Thyroid gland (tissue), 4 donors: ENCODE results near the gene WDFY4. TPM values are rescaled to one million over a fixed set of nuclear protein-coding genes. Genes with fewer than 3 reads are reported as not detected.

Source experiments
- DNase-seq, 2 donors: peaks; one replicate each; pipeline ENCODE4 v3.0.0-alpha.2; 2019
- H3K27ac ChIP-seq, 3 donors: fragments of 200-600 bp; sonication (generic); 1 replicate in 2 of 3; 2 replicates in 1 of 3; pipeline ENCODE4 v1.5.1; 2016 to 2019; ENCODE audit warnings: mild to moderate bottlenecking in 1 of 3, moderate library complexity in 1 of 3
- H3K27me3 ChIP-seq: fragments of 200-600 bp; sonication (generic); one replicate; pipeline ENCODE4 v1.5.1; 2019
- H3K36me3 ChIP-seq, 2 donors: fragments of 200-600 bp; sonication (generic); one replicate each; pipeline ENCODE4 v1.5.1; 2016 to 2019
- H3K4me1 ChIP-seq, 2 donors: fragments of 200-600 bp; sonication (generic); one replicate each; pipeline ENCODE4 v1.5.1; 2017 to 2019
- H3K4me3 ChIP-seq, 3 donors: fragments of 200-600 bp; sonication (generic); replicated peaks in 1 of 3; 1 replicate in 2 of 3; 2 replicates in 1 of 3; pipeline ENCODE4 v1.5.1; 2016; ENCODE audit warnings: mild to moderate bottlenecking in 1 of 3
- H3K9me3 ChIP-seq: fragments of 200-600 bp; sonication (generic); one replicate; pipeline ENCODE4 v1.5.1; 2017
- CTCF ChIP-seq, 6 experiments: fragments of 200-600 bp in 3 of 6; fragments of 450-650 bp in 3 of 6; sonication (generic) in 3 of 6; IDR thresholded peaks; one replicate each; pipeline ENCODE4 v1.5.1; 2016 to 2019; ENCODE audit warnings: antibody characterized with exemption in 6 of 6, mild to moderate bottlenecking in 2 of 6, inconsistent platforms in 1 of 6, moderate library complexity in 1 of 6
- POLR2A ChIP-seq, 2 donors: fragments of 450-650 bp; IDR thresholded peaks; one replicate each; pipeline ENCODE4 v1.6.1; 2017; ENCODE audit warnings: antibody characterized with exemption in 2 of 2, mild to moderate bottlenecking in 2 of 2, moderate library complexity in 1 of 2
- WGBS, 2 donors: methylation state at CpG; one replicate each; pipeline ENCODE4 v1.1.5; 2017; 5-methylcytosine and 5-hydroxymethylcytosine counted together
- intact Hi-C: fragments of 100-400 bp; cut with DNase I; formaldehyde crosslinking; loops from one replicate; pipeline ENCODE4 v1.15.1; 2023
- total RNA-seq, 4 donors: library from RNA; depleted of rRNA; stranded (reverse); fragments of >200 nt; gene quantifications; one replicate each; pipeline ENCODE4 v1.2.3, GENCODE V29; 2016

The WDFY4 gene
- total RNA-seq, 4 donors from 2014 or later = 1.0 to 3.5 (median 1.2) TPM

DNA sequence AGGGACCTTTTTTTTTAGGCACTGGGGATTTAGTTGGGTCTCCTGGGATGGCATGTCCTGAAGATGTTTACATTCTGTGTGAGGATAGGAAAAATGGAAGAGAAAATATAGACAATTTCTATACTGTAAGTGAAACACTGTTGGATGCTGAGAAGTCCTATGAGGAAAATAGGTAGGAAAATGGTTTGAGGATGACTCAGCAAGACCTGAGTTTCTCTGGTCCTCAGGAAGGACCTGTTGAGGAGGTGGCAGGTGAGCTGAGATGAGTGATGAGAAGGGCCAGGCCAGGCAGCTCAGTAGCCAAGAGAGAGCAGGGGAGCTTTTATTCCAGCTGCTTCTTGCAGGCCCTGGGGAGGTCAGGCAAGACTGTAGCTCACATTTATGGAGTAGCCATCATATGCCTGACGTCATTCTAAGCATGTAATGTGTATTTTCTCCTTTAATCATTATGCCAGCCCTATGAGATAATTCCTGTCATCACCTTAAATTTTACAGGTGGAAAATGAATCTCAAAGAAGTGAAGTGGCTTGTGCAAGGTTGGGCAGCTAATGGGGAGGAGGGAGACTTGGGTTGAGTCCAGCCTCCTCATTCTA is 274.0 kb downstream of the WDFY4 start:
- intact Hi-C loops = no loop called here
- WGBS, 2 donors = 67 to 80% methylated on average over 1 of the region's 1 CpG
- Histone ChIP-seq H3K36me3 (no peaks in the 10 kb centered on the region), H3K4me3 (no peak overlapping the region), H3K27me3 (no peaks in the 10 kb centered on the region), H3K4me1 (no peaks in the 10 kb centered on the region), H3K27ac (no peak overlapping the region), H3K9me3 (no peaks in the 10 kb centered on the region)
- no peak for DNase-seq
- TF ChIP-seq POLR2A (IDR thresholded peaks at IDR 0.05) (no peak), CTCF (IDR thresholded peaks at IDR 0.05) (no peak)

DNA sequence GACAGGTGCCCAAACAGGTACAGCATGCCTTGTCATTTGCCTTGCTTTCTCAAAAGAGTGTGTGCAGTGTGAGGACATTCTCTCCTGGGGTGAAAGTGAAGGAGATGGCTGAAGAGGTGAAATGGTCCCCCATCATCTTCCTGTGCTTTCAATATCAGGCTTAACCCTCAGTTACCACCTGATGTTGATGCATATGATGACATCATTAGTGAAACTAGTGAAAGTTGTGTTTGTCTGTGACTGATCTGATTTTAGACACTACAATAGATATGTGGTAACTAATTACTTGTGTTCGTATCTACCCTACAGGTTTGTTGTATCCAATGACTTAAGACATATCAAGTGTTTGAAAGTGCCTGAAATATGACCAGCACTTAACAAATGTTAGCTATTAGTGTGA is 279.4 kb downstream of the WDFY4 start:
- intact Hi-C loops = no loop called here
- TF ChIP-seq POLR2A (IDR thresholded peaks at IDR 0.05) (no peak), CTCF (IDR thresholded peaks at IDR 0.05) (no peak)
- WGBS, 2 donors = 93 to 100% methylated on average over 1 of the region's 1 CpG
- Histone ChIP-seq H3K36me3 (no peaks in the 10 kb centered on the region), H3K27me3 (no peaks in the 10 kb centered on the region), H3K4me1 (no peaks in the 10 kb centered on the region), H3K27ac (no peak overlapping the region), H3K4me3 (no peak overlapping the region), H3K9me3 (no peaks in the 10 kb centered on the region)
- no peak for DNase-seq

DNA sequence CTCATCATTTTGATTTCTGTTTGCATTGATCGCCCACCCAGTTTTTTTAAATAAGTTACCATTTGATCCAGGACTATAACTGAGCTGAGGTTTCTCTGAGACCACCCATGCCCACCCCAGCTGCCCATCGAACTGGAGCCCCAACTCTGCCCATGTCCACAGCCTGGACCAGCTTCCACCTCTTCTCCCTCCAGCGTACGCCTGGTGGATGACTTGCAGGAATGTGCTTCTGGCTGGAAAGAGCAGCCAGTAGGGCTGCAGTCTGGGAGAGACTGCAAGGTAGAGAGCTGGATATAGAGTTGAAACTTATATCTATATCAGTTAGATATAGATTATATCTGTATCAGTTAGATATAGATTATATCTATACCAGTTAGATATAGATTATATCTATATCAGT is 280.8 kb downstream of the WDFY4 start:
- DNase-seq = no peak
- intact Hi-C loops = no loop called here
- 88 to 94% methylated on average over 4 of the region's 4 CpGs for WGBS, 2 donors
- Histone ChIP-seq H3K4me1 (no peaks in the 10 kb centered on the region), H3K27ac (no peak overlapping the region), H3K4me3 (no peak overlapping the region), H3K27me3 (no peaks in the 10 kb centered on the region), H3K36me3 (no peaks in the 10 kb centered on the region), H3K9me3 (no peaks in the 10 kb centered on the region)
- TF ChIP-seq CTCF (IDR thresholded peaks at IDR 0.05) (no peak), POLR2A (IDR thresholded peaks at IDR 0.05) (no peak)

- WGBS, 2 donors = 68 to 72% methylated on average over 2 to 3 of the region's 3 CpGs
- H3K27me3 ChIP-seq = no peaks in the 10 kb centered on the region
- H3K36me3 ChIP-seq = no peaks in the 10 kb centered on the region
- no peak for DNase-seq
- no peak for TF ChIP-seq CTCF (IDR thresholded peaks at IDR 0.05)
- H3K4me3 ChIP-seq = no peak overlapping the region
- no peaks in the 10 kb centered on the region for H3K9me3 ChIP-seq
- intact Hi-C loops = no loop called here
- H3K4me1 ChIP-seq = no peaks in the 10 kb centered on the region
- no peak overlapping the region for H3K27ac ChIP-seq
Observed at GRCh38 chr10:48968036-48968435, 283.4 kb downstream of the WDFY4 start.

DNA sequence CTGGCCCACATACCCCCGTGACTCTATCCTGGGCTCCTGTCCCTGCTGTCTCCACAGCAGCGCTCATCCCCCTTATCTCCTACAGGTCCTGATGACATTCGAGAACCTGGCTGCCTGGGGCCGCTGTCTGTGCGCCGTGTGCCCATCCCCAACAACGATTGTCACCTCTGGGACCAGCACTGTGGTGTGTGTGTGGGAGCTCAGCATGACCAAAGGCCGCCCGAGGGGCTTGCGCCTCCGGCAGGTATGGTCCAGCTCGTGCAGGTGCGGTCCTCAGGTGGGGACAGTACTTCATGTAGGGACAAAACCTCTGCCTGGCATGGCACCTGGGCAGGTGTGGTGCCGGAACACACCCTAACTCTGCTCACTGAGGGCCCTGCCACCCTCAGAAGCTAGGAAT is 285.4 kb downstream of the WDFY4 start:
- intact Hi-C loops = no loop called here
- Histone ChIP-seq H3K27me3 (no peaks in the 10 kb centered on the region), H3K36me3 (no peaks in the 10 kb centered on the region), H3K27ac (no peak overlapping the region), H3K9me3 (no peaks in the 10 kb centered on the region), H3K4me3 (no peak overlapping the region), H3K4me1 (no peaks in the 10 kb centered on the region)
- TF ChIP-seq CTCF (IDR thresholded peaks at IDR 0.05) (no peak), POLR2A (IDR thresholded peaks at IDR 0.05) (no peak)
- no peak for DNase-seq
- 96 to 97% methylated on average over 12 to 14 of the region's 14 CpGs for WGBS, 2 donors
